ENCODE measurements around the gene CLEC16A.

CLEC16A gene

GRCh38 chr16:11129378-11129781, 185.0 kb downstream of the CLEC16A start:
- H3K27ac ChIP-seq = no peak overlapping the region

DNA sequence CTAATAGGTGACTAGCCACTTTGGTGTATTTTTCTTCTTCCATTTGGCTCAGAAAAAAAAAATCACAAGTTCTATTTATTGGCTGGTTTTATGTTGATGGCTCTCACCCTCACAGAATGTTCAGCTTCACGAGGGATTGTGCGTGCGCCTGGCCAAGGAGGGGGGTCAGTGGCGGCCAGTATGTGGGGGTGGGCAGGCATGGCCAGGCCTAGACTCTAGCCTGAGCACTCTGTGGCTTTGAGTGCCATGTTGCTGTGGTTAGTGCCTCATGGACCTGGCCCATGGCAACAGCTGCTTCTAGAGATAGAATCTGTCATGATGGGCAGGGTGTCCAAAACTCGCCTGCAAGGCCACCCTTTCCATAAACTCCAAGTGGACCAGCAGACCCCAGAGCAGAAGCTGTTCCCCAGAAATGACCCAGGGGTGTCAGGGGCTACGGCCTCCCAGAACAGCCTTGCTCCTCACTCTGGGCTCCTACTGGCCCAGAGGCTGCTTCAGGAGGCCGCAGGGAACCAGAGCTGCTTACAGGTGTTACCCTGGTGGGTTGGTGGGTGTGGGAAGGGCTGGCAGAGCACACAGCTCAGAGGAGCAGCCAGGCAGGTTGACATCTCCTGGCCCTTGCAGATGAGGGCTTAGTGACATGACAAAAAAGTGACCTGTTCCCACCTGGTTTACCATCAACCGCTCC, 186.8 kb downstream of the CLEC16A start:
- peak overlapping the region; percentile 64 for H3K27ac ChIP-seq
- TF ChIP-seq CTCF (conservative IDR thresholded peaks at IDR 0.05) = no peak

More at GRCh38 chr16:11129378-11129781, 185.0 kb downstream of the CLEC16A start:
- no peak for TF ChIP-seq CTCF (conservative IDR thresholded peaks at IDR 0.05)

DNA sequence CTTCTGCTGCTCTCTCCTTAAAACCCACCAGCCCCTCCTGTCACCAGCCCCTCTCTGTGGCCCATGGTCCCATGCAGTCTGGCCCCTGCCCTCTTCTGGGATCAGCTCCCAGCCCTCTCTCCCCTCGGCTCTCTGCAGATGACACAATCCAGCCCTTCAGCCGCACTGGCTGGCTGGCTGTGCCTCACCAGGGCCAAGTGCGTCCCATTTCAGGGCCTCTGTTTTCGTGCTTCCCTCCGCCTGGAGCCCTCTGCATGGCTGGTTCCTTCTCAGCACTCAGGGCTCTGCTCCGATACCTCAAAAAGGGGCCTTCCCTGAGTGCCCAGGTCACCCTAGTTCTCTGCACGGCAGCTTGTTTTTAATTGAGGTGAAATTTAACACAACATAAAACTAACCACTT, 187.3 kb downstream of the CLEC16A start:
- H3K27ac ChIP-seq = peak overlapping the region; percentile 64
- no peak for TF ChIP-seq CTCF (conservative IDR thresholded peaks at IDR 0.05)

- peak overlapping the region; percentile 40 for H3K27ac ChIP-seq
- TF ChIP-seq CTCF (conservative IDR thresholded peaks at IDR 0.05) = no peak
Observed at GRCh38 chr16:11133344-11133943, 189.1 kb downstream of the CLEC16A start.

DNA sequence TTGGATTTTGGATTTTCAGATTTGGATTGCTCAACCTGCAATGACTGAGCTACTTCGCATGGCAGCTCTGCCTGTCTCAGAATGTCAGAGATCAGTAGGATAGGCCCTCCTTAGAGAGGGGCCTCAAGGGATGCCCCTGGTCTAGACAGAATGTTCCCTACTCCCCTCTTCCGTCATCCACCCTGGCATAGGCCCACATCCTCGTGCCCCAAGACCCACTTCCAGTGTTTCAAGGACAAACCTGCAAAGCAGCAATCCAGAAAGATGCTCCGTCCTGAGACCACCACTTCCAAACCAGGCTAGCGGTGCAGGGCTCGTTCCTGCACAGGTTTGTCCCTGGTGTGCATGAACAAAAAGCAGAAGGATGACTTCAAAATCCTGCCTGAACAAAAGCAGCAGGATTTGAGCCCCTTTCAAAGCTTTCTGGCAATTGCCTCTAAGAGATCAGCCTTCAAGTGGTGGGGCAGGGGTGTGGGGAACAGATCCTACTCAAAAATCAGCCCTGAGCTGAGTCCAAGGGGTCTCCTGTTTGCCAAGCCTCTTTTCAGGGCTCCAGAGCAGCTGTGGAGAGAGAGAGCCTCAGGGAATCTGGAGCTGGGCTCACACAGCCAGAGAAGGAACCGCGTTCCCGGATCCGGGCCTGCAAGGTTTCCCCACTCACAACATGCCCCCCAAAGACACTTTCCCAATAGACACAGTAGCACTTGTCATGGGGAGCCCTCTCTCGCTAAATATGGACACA, 190.5 kb downstream of the CLEC16A start:
- H3K27ac ChIP-seq = no peak overlapping the region
- no peak for TF ChIP-seq CTCF (conservative IDR thresholded peaks at IDR 0.05)

GRCh38 chr16:11135464-11135973, 191.2 kb downstream of the CLEC16A start:
- no peak overlapping the region for H3K27ac ChIP-seq
- no peak for TF ChIP-seq CTCF (conservative IDR thresholded peaks at IDR 0.05)

DNA sequence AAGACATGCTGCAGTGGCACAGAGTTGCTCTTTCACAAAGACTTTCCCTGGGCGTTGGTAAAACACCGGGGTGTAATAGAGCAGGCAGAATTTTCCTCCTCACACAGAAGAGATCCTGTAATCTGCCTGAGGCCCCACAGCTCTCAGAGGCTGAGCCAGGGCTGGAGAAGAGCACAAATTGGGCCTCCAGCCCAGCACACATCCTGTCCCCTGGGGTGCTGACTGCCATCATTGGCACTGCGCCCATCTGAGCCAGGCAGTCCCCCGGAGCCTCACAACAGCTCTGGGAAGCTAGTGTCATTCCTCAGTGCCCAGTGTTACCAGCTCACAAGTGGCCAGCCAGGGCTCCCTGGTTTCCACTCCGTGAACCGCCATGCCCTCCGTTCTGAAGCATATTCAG, 192.2 kb downstream of the CLEC16A start:
- H3K27ac ChIP-seq = no peak overlapping the region
- TF ChIP-seq CTCF (conservative IDR thresholded peaks at IDR 0.05) = no peak
